ENCODE measurements around the gene VPS39.

GRCh38 chr15:42233107-42233506 lies 25.0 kb upstream of the VPS39 start:
- TF ChIP-seq CTCF (IDR thresholded peaks at IDR 0.05) (no peak), ZFX (IDR thresholded peaks at IDR 0.05; ENCODE audit: borderline replicate concordance) (no peak)
